ENCODE measurements around the gene CYLD.
A peak's percentile ranks its signal among the peaks of the same experiment; 100 is the strongest.

CYLD gene

GRCh38 chr16:50705436-50706110 is 36.3 kb upstream of the CYLD start:
- Mint-ChIP-seq H3K4me1 (ENCODE audit: low read depth) (peaks cover 44% of the 10 kb centered on the region), H3K27ac (no peak overlapping the region), H3K36me3 (peaks cover 21% of the 10 kb centered on the region), H3K9me3 (ENCODE audit: low read depth) (peaks cover 17% of the 10 kb centered on the region), H3K4me3 (no peak overlapping the region), H3K27me3 (no peaks in the 10 kb centered on the region)

- no peaks in the 10 kb centered on the region for H3K27me3 Mint-ChIP-seq
- H3K9me3 Mint-ChIP-seq (ENCODE audit: low read depth): peaks cover 17% of the 10 kb centered on the region
- H3K4me1 Mint-ChIP-seq (ENCODE audit: low read depth): peaks cover 42% of the 10 kb centered on the region
- no peak overlapping the region for H3K4me3 Mint-ChIP-seq
- peaks cover 21% of the 10 kb centered on the region for H3K36me3 Mint-ChIP-seq
- H3K27ac Mint-ChIP-seq: no peak overlapping the region
Measured at GRCh38 chr16:50706250-50706649, 35.6 kb upstream of the CYLD start.

GRCh38 chr16:50708373-50709060 is 33.4 kb upstream of the CYLD start:
- H3K4me3 Mint-ChIP-seq: peak overlapping the region; percentile 17
- H3K4me1 Mint-ChIP-seq (ENCODE audit: low read depth): peaks cover 35% of the 10 kb centered on the region
- H3K36me3 Mint-ChIP-seq: peaks cover 19% of the 10 kb centered on the region
- peaks cover 17% of the 10 kb centered on the region for H3K9me3 Mint-ChIP-seq (ENCODE audit: low read depth)
- H3K27ac Mint-ChIP-seq: peak overlapping the region; percentile 59
- no peaks in the 10 kb centered on the region for H3K27me3 Mint-ChIP-seq

- Mint-ChIP-seq H3K4me3 (no peak overlapping the region), H3K4me1 (ENCODE audit: low read depth) (peaks cover 35% of the 10 kb centered on the region), H3K27me3 (no peaks in the 10 kb centered on the region), H3K36me3 (peaks cover 13% of the 10 kb centered on the region), H3K27ac (peak overlapping the region; percentile 59), H3K9me3 (ENCODE audit: low read depth) (peaks cover 11% of the 10 kb centered on the region)
Measured at GRCh38 chr16:50709061-50709684, 32.7 kb upstream of the CYLD start.

- H3K36me3 Mint-ChIP-seq: peaks cover 10% of the 10 kb centered on the region
- H3K27ac Mint-ChIP-seq: no peak overlapping the region
- no peaks in the 10 kb centered on the region for H3K27me3 Mint-ChIP-seq
- H3K4me1 Mint-ChIP-seq (ENCODE audit: low read depth): peaks cover 33% of the 10 kb centered on the region
- peaks cover 7% of the 10 kb centered on the region for H3K9me3 Mint-ChIP-seq (ENCODE audit: low read depth)
- H3K4me3 Mint-ChIP-seq: no peak overlapping the region
Measured at GRCh38 chr16:50709980-50710379, 31.9 kb upstream of the CYLD start.

GRCh38 chr16:50711040-50711439 is 30.8 kb upstream of the CYLD start:
- H3K27ac Mint-ChIP-seq: no peak overlapping the region

GRCh38 chr16:50711862-50712559 is 29.9 kb upstream of the CYLD start:
- no peak overlapping the region for H3K27ac Mint-ChIP-seq
- no peaks in the 10 kb centered on the region for H3K36me3 Mint-ChIP-seq
- H3K27me3 Mint-ChIP-seq: no peaks in the 10 kb centered on the region
- H3K4me3 Mint-ChIP-seq: no peak overlapping the region
- H3K4me1 Mint-ChIP-seq (ENCODE audit: low read depth): peaks cover 32% of the 10 kb centered on the region
- H3K9me3 Mint-ChIP-seq (ENCODE audit: low read depth): no peaks in the 10 kb centered on the region

More at GRCh38 chr16:50711040-50711439, 30.8 kb upstream of the CYLD start:
- Mint-ChIP-seq H3K36me3 (peaks cover 2% of the 10 kb centered on the region), H3K4me1 (ENCODE audit: low read depth) (peaks cover 33% of the 10 kb centered on the region), H3K4me3 (no peak overlapping the region), H3K9me3 (ENCODE audit: low read depth) (no peaks in the 10 kb centered on the region), H3K27me3 (no peaks in the 10 kb centered on the region)

GRCh38 chr16:50712560-50712898 is 29.4 kb upstream of the CYLD start:
- no peaks in the 10 kb centered on the region for H3K36me3 Mint-ChIP-seq
- no peaks in the 10 kb centered on the region for H3K27me3 Mint-ChIP-seq
- H3K9me3 Mint-ChIP-seq (ENCODE audit: low read depth): no peaks in the 10 kb centered on the region
- H3K4me3 Mint-ChIP-seq: no peak overlapping the region
- H3K4me1 Mint-ChIP-seq (ENCODE audit: low read depth): peaks cover 32% of the 10 kb centered on the region
- no peak overlapping the region for H3K27ac Mint-ChIP-seq

GRCh38 chr16:50712956-50713355 is 28.9 kb upstream of the CYLD start:
- Mint-ChIP-seq H3K9me3 (ENCODE audit: low read depth) (no peaks in the 10 kb centered on the region), H3K36me3 (no peaks in the 10 kb centered on the region), H3K4me1 (ENCODE audit: low read depth) (peaks cover 28% of the 10 kb centered on the region), H3K27me3 (no peaks in the 10 kb centered on the region), H3K4me3 (no peak overlapping the region), H3K27ac (no peak overlapping the region)

GRCh38 chr16:50717091-50717490 is 24.8 kb upstream of the CYLD start:
- no peak overlapping the region for H3K27ac Mint-ChIP-seq
- no peaks in the 10 kb centered on the region for H3K9me3 Mint-ChIP-seq (ENCODE audit: low read depth)

GRCh38 chr16:50717494-50717893 is 24.4 kb upstream of the CYLD start:
- no peaks in the 10 kb centered on the region for H3K27me3 Mint-ChIP-seq
- H3K9me3 Mint-ChIP-seq (ENCODE audit: low read depth): no peaks in the 10 kb centered on the region
- no peaks in the 10 kb centered on the region for H3K36me3 Mint-ChIP-seq
- H3K4me1 Mint-ChIP-seq (ENCODE audit: low read depth): peaks cover 29% of the 10 kb centered on the region
- no peak overlapping the region for H3K4me3 Mint-ChIP-seq
- H3K27ac Mint-ChIP-seq: peak overlapping the region; percentile 16

More at GRCh38 chr16:50717091-50717490, 24.8 kb upstream of the CYLD start:
- no peak overlapping the region for H3K4me3 Mint-ChIP-seq
- no peaks in the 10 kb centered on the region for H3K36me3 Mint-ChIP-seq
- H3K4me1 Mint-ChIP-seq (ENCODE audit: low read depth): peaks cover 26% of the 10 kb centered on the region
- H3K27me3 Mint-ChIP-seq: no peaks in the 10 kb centered on the region

- Mint-ChIP-seq H3K4me1 (ENCODE audit: low read depth) (peaks cover 34% of the 10 kb centered on the region), H3K36me3 (no peaks in the 10 kb centered on the region), H3K4me3 (no peak overlapping the region), H3K27me3 (no peaks in the 10 kb centered on the region), H3K9me3 (ENCODE audit: low read depth) (no peaks in the 10 kb centered on the region), H3K27ac (no peak overlapping the region)
Measured at GRCh38 chr16:50718061-50718760, 23.7 kb upstream of the CYLD start.

- H3K27ac Mint-ChIP-seq: no peak overlapping the region
- peaks cover 35% of the 10 kb centered on the region for H3K4me1 Mint-ChIP-seq (ENCODE audit: low read depth)
- H3K9me3 Mint-ChIP-seq (ENCODE audit: low read depth): peaks cover 1% of the 10 kb centered on the region
- H3K4me3 Mint-ChIP-seq: no peak overlapping the region
- H3K27me3 Mint-ChIP-seq: no peaks in the 10 kb centered on the region
- H3K36me3 Mint-ChIP-seq: peaks cover 2% of the 10 kb centered on the region
Measured at GRCh38 chr16:50718761-50719400, 23.0 kb upstream of the CYLD start.

Measured in activated naive CD8-positive, alpha-beta T cell (primary cell).